GM18951 (cell line): ENCODE results near the gene KIAA1328.
"Not testable (repeated sequence)": the region's sequence is repeated elsewhere in the genome, so short reads cannot be mapped to it uniquely, and the experiment has no call there.

Source experiments
- POLR2A ChIP-seq: IDR thresholded peaks from 4 replicates; pipeline ENCODE4 v1.6.1; 2011; ENCODE audit warnings: mild to moderate bottlenecking; ENCODE audit not compliant: insufficient read length, insufficient read depth; ENCODE audit errors: extremely low read depth
- in situ Hi-C: fragments of 300-500 bp; cut with MboI; formaldehyde crosslinking; loops from one replicate; pipeline ENCODE4 v1.12.0; 2022; ENCODE audit warnings: low sequenced_read_pairs, mixed read lengths, inconsistent platforms; ENCODE audit not compliant: unreplicated experiment

The KIAA1328 gene

GRCh38 chr18:37135177-37135576 lies 306.2 kb downstream of the KIAA1328 start:
- in situ Hi-C loops, result no loop called here
- TF ChIP-seq POLR2A, result no peak

- in situ Hi-C loops, result no loop called here
- TF ChIP-seq POLR2A, result no peak
Observed at GRCh38 chr18:37138456-37138855, 309.5 kb downstream of the KIAA1328 start.

- TF ChIP-seq POLR2A, result no peak
- in situ Hi-C loops, result no loop called here
Observed at GRCh38 chr18:37139876-37140275, 310.9 kb downstream of the KIAA1328 start.

GRCh38 chr18:37144921-37145320 lies 316.0 kb downstream of the KIAA1328 start:
- TF ChIP-seq POLR2A, result no peak
- in situ Hi-C loops, result no loop called here

- TF ChIP-seq POLR2A, result no peak
- in situ Hi-C loops, result no loop called here
Observed at GRCh38 chr18:37156330-37156942, 327.5 kb downstream of the KIAA1328 start.

GRCh38 chr18:37160038-37160820 lies 331.3 kb downstream of the KIAA1328 start:
- in situ Hi-C loops, result no loop called here
- no peak for TF ChIP-seq POLR2A

- in situ Hi-C loops, result no loop called here
- no peak for TF ChIP-seq POLR2A
Observed at GRCh38 chr18:37161491-37161890, 332.6 kb downstream of the KIAA1328 start.

GRCh38 chr18:37162551-37162950 lies 333.6 kb downstream of the KIAA1328 start:
- no peak for TF ChIP-seq POLR2A
- in situ Hi-C loops, result no loop called here

- no peak for TF ChIP-seq POLR2A
- in situ Hi-C loops, result no loop called here
Observed at GRCh38 chr18:37163119-37163518, 334.2 kb downstream of the KIAA1328 start.

- in situ Hi-C loops, result no loop called here
- TF ChIP-seq POLR2A, result no peak
Observed at GRCh38 chr18:37166491-37166890, 337.6 kb downstream of the KIAA1328 start.

- in situ Hi-C loops, result not testable (repeated sequence)
Observed at GRCh38 chr18:37166966-37167365, 338.0 kb downstream of the KIAA1328 start.

- in situ Hi-C loops, result no loop called here
- no peak for TF ChIP-seq POLR2A
Observed at GRCh38 chr18:37170984-37171383, 342.1 kb downstream of the KIAA1328 start.

- in situ Hi-C loops, result no loop called here
- no peak for TF ChIP-seq POLR2A
Observed at GRCh38 chr18:37173384-37173783, 344.5 kb downstream of the KIAA1328 start.

- in situ Hi-C loops, result no loop called here
- no peak for TF ChIP-seq POLR2A
Observed at GRCh38 chr18:37175727-37176620, 347.0 kb downstream of the KIAA1328 start.

- in situ Hi-C loops, result no loop called here
- TF ChIP-seq POLR2A, result no peak
Observed at GRCh38 chr18:37176621-37176934, 347.7 kb downstream of the KIAA1328 start.
